Peyer's patch (tissue), 4 donors: Measurements from ENCODE around the gene RNF217.

Source experiments
- CTCF ChIP-seq, 6 experiments: fragments of 450-650 bp in 4 of 6; fragments of 200-600 bp in 2 of 6; sonication (generic) in 1 of 6; IDR thresholded peaks; one replicate each; pipeline ENCODE4 v1.5.1; 2017 to 2019; ENCODE audit warnings: antibody characterized with exemption in 6 of 6, mild to moderate bottlenecking in 3 of 6, moderate library complexity in 1 of 6
- POLR2A ChIP-seq, 2 donors: fragments of 450-650 bp; IDR thresholded peaks; one replicate each; pipeline ENCODE4 v1.5.1; 2017; ENCODE audit warnings: antibody characterized with exemption in 2 of 2, mild to moderate bottlenecking in 2 of 2, moderate library complexity in 2 of 2

- TF ChIP-seq CTCF (IDR thresholded peaks at IDR 0.05) = no peak
- no peak for TF ChIP-seq POLR2A (IDR thresholded peaks at IDR 0.05)
These were observed 5.2 kb downstream of the RNF217 start for GRCh38 chr6:124967444-124967843.
